HG02571 (cell line): ENCODE data around the gene LVRN.
A peak's percentile ranks its signal among the peaks of the same experiment; 100 is the strongest.

Experiments
- ATAC-seq: cut with Tn5 transposase; IDR thresholded peaks from one replicate; pipeline ENCODE4 v1.9.1; 2021; ENCODE audit warnings: mild to moderate bottlenecking, moderate library complexity; ENCODE audit not compliant: unreplicated experiment

LVRN gene

GRCh38 chr5:116013207-116013785, 51.0 kb downstream of the LVRN start:
- no peak for ATAC-seq

GRCh38 chr5:116013936-116014335, 51.7 kb downstream of the LVRN start:
- ATAC-seq = no peak

- ATAC-seq = no peak
Observed at GRCh38 chr5:116023619-116024018, 61.3 kb downstream of the LVRN start.

GRCh38 chr5:116025866-116026265, 63.6 kb downstream of the LVRN start:
- ATAC-seq = no peak

GRCh38 chr5:116032094-116032517, 69.8 kb downstream of the LVRN start, which contains the start of gene ARL14EPL:
Gene ARL14EPL (plus strand): TSS chr5:116032472. CDS start chr5:116051466, 18,994 bp downstream.
- ATAC-seq = peak; percentile 56

GRCh38 chr5:116032991-116033390, 70.7 kb downstream of the LVRN start:
- ATAC-seq = peak; percentile 53

GRCh38 chr5:116035123-116035522, 72.8 kb downstream of the LVRN start:
- no peak for ATAC-seq

GRCh38 chr5:116037236-116037822, 75.1 kb downstream of the LVRN start:
- ATAC-seq = no peak

GRCh38 chr5:116038817-116039216, 76.5 kb downstream of the LVRN start:
- ATAC-seq = no peak

- no peak for ATAC-seq
Observed at GRCh38 chr5:116042375-116042774, 80.1 kb downstream of the LVRN start.

GRCh38 chr5:116044073-116044472, 81.8 kb downstream of the LVRN start:
- no peak for ATAC-seq

- no peak for ATAC-seq
Observed at GRCh38 chr5:116045821-116046220, 83.5 kb downstream of the LVRN start.

- ATAC-seq = no peak
Observed at GRCh38 chr5:116046261-116046660, 84.0 kb downstream of the LVRN start.

GRCh38 chr5:116046823-116047222, 84.5 kb downstream of the LVRN start:
- ATAC-seq = no peak

GRCh38 chr5:116058346-116058936, 96.2 kb downstream of the LVRN start:
- no peak for ATAC-seq

GRCh38 chr5:116062352-116062751, 100.1 kb downstream of the LVRN start:
- no peak for ATAC-seq

- no peak for ATAC-seq
Observed at GRCh38 chr5:116063950-116064349, 101.7 kb downstream of the LVRN start.

GRCh38 chr5:116068028-116068632, 105.9 kb downstream of the LVRN start:
- no peak for ATAC-seq

GRCh38 chr5:116071211-116071610, 108.9 kb downstream of the LVRN start:
- no peak for ATAC-seq

- ATAC-seq = no peak
Observed at GRCh38 chr5:116075191-116075831, 113.0 kb downstream of the LVRN start.

- peak; percentile 98 for ATAC-seq
Observed at GRCh38 chr5:116076496-116076895, 114.2 kb downstream of the LVRN start.
